ENCODE results near the gene PPFIBP2.

The PPFIBP2 gene

DNA sequence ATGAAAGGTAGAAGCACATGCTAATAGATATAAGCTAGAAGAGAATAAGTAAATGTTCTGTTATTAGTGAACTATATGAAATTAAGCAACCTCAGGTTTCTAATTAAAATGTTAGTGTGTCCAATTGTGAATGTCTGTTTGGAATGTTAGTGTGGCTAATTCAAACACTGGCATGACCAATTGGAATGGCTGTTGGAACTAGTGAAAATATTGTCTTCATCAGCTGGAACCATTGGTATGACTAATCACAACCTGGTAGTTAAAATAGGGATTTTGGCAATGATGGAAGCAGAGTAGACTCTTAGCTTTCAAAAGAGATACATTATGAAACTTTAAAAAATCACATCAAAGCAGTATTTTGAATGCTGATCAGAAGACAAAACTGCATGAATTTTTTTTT, 92.7 kb downstream of the PPFIBP2 start:
- H3K9ac ChIP-seq (ENCODE audit: low read length): no peak overlapping the region
- no peaks in the 10 kb centered on the region for H3K27me3 ChIP-seq (replicated peaks; ENCODE audit: control insufficient read depth, insufficient read depth, low read length)
- H3K9me3 ChIP-seq (ENCODE audit: control insufficient read depth, low read length): no peaks in the 10 kb centered on the region
- peaks cover 13% of the 10 kb centered on the region for H3K36me3 ChIP-seq (ENCODE audit: control insufficient read depth, insufficient read depth, low read length, severe bottlenecking)
- H3K4me1 ChIP-seq (ENCODE audit: control insufficient read depth, insufficient read depth, low read length): peaks cover 41% of the 10 kb centered on the region
- H3K4me3 ChIP-seq (ENCODE audit: low read length): no peak overlapping the region
- DNase-seq (ENCODE audit: low read depth): no peak

DNA sequence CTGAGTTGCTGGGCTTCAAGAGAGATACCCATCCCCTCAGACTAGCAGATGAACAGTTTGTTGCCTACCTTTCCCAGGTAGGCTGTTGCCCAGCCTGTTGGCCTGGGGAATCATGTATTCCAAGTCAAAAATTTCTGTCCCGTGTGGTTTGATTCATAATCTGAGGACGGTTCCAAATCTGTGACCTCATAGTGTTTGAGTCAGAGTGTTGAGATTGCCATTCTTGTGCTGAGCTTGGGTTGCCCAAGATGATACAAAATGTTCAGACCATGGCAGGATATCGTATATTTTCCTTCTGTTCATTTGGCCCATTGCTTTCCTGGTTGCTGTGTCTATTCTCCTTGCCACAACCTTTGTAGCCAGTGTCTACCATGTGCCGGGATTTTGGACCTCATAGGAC, 95.2 kb downstream of the PPFIBP2 start:
- no peaks in the 10 kb centered on the region for H3K9me3 ChIP-seq (ENCODE audit: control insufficient read depth, low read length)
- H3K27me3 ChIP-seq (replicated peaks; ENCODE audit: control insufficient read depth, insufficient read depth, low read length): no peaks in the 10 kb centered on the region
- no peak for DNase-seq (ENCODE audit: low read depth)
- H3K4me1 ChIP-seq (ENCODE audit: control insufficient read depth, insufficient read depth, low read length): peaks cover 24% of the 10 kb centered on the region
- peaks cover 15% of the 10 kb centered on the region for H3K36me3 ChIP-seq (ENCODE audit: control insufficient read depth, insufficient read depth, low read length, severe bottlenecking)
- H3K9ac ChIP-seq (ENCODE audit: low read length): no peak overlapping the region
- H3K4me3 ChIP-seq (ENCODE audit: low read length): no peak overlapping the region

GRCh38 chr11:7609521-7609920, 95.7 kb downstream of the PPFIBP2 start:
- DNase-seq (ENCODE audit: low read depth): peak; percentile 27
- no peaks in the 10 kb centered on the region for H3K27me3 ChIP-seq (replicated peaks; ENCODE audit: control insufficient read depth, insufficient read depth, low read length)
- no peak overlapping the region for H3K9ac ChIP-seq (ENCODE audit: low read length)
- peaks cover 24% of the 10 kb centered on the region for H3K4me1 ChIP-seq (ENCODE audit: control insufficient read depth, insufficient read depth, low read length)
- no peaks in the 10 kb centered on the region for H3K9me3 ChIP-seq (ENCODE audit: control insufficient read depth, low read length)
- H3K36me3 ChIP-seq (ENCODE audit: control insufficient read depth, insufficient read depth, low read length, severe bottlenecking): peaks cover 15% of the 10 kb centered on the region
- no peak overlapping the region for H3K4me3 ChIP-seq (ENCODE audit: low read length)

- no peak for DNase-seq (ENCODE audit: low read depth)
- Histone ChIP-seq H3K4me1 (ENCODE audit: control insufficient read depth, insufficient read depth, low read length) (peaks cover 18% of the 10 kb centered on the region), H3K36me3 (ENCODE audit: control insufficient read depth, insufficient read depth, low read length, severe bottlenecking) (peaks cover 15% of the 10 kb centered on the region), H3K9ac (ENCODE audit: low read length) (no peak overlapping the region), H3K9me3 (ENCODE audit: control insufficient read depth, low read length) (no peaks in the 10 kb centered on the region), H3K27me3 (replicated peaks; ENCODE audit: control insufficient read depth, insufficient read depth, low read length) (no peaks in the 10 kb centered on the region), H3K4me3 (ENCODE audit: low read length) (no peak overlapping the region)
Measured at GRCh38 chr11:7610393-7610792, 96.6 kb downstream of the PPFIBP2 start.

DNA sequence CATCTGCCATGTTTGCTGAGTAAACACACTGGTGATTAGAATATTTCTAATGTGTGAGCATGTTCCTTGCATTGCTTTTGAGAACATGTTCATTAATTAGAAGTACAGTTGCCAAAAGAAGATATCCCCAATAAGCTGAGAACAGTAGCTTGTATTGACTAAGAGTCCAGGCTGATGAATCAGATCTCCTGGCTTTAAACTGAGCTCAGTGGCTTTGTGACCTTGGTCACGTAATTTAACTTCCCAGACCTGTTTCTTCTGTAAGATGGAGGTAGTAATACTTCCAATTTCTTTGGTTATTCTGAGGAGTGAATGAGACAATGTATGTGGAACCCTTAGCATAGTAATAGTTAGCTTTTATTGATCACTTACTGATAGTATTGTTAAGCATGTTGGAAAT, 97.6 kb downstream of the PPFIBP2 start:
- Histone ChIP-seq H3K4me3 (ENCODE audit: low read length) (no peak overlapping the region), H3K36me3 (ENCODE audit: control insufficient read depth, insufficient read depth, low read length, severe bottlenecking) (peaks cover 15% of the 10 kb centered on the region), H3K4me1 (ENCODE audit: control insufficient read depth, insufficient read depth, low read length) (peaks cover 11% of the 10 kb centered on the region), H3K9ac (ENCODE audit: low read length) (no peak overlapping the region), H3K27me3 (replicated peaks; ENCODE audit: control insufficient read depth, insufficient read depth, low read length) (no peaks in the 10 kb centered on the region), H3K9me3 (ENCODE audit: control insufficient read depth, low read length) (no peaks in the 10 kb centered on the region)
- DNase-seq (ENCODE audit: low read depth): no peak

DNA sequence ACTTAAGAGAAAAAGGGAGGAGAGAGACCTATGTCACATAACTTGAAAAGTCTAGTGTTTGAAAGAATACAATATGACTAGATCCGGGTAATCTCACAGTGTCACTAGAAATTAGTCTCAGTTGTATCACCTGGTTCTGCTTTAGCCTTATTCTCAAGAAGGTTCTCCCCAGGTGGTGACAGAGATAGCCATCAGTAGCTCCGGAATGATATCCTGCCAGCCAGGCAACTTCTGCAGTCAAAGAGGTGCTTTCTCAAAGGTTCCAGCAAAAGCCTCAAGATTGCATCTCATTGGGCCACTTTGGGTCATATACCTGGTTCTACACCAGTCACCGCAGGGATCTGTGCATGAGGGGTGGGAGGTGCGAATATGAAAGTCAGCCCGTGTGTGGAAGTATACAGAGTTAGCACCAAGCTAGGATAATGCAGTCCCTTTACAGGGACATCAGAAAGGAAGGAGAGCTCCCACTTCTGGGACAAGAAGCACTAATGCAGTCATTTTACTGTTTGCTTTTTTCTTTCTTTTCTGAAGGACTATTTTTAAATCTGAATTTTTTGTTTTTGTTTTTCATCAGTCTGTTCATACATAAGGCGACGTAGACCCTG, 98.4 kb downstream of the PPFIBP2 start:
- no peak overlapping the region for H3K4me3 ChIP-seq (ENCODE audit: low read length)

DNA sequence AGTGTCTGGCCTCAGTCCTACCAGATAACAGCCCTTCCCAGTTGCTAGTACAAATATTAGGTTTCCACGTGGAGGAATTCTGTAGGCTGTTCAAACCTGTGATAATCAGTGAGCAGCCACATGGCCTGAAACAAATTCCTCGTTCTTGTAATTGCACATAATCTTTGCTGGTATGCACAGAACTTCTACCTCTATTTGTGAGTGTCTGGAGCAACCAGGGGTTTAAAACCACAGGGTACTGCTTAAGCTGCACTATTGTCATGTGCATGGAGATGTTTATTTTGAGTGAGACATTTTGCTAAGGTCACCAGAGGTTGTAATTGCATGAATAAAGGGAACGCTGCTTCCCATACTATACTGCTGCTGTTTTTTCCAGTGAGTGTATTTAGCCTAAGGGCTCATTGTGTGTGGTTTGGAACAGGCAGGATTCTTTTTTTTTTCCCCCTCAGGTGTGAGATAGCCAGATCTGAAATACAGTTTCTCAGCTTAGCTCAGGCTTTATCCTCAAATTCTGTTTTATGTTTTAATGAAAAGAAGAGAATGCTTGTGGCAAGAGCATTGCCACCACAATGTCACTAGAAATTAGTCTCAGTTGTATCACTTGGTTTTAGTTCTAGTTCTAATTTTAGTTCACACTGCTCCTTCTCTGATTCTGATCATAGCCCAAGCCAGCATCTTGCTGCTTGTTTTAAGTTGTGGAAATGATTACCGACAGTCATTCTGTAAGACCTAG, 99.0 kb downstream of the PPFIBP2 start:
- H3K36me3 ChIP-seq (ENCODE audit: control insufficient read depth, insufficient read depth, low read length, severe bottlenecking): peaks cover 15% of the 10 kb centered on the region
- H3K4me3 ChIP-seq (ENCODE audit: low read length): no peak overlapping the region
- no peaks in the 10 kb centered on the region for H3K9me3 ChIP-seq (ENCODE audit: control insufficient read depth, low read length)
- H3K27me3 ChIP-seq (replicated peaks; ENCODE audit: control insufficient read depth, insufficient read depth, low read length): no peaks in the 10 kb centered on the region
- DNase-seq (ENCODE audit: low read depth): peak; percentile 46
- no peak overlapping the region for H3K9ac ChIP-seq (ENCODE audit: low read length)
- H3K4me1 ChIP-seq (ENCODE audit: control insufficient read depth, insufficient read depth, low read length): peaks cover 11% of the 10 kb centered on the region

More for the DNA sequence above, 98.4 kb downstream of the PPFIBP2 start:
- Histone ChIP-seq H3K9me3 (ENCODE audit: control insufficient read depth, low read length) (no peaks in the 10 kb centered on the region), H3K9ac (ENCODE audit: low read length) (no peak overlapping the region), H3K36me3 (ENCODE audit: control insufficient read depth, insufficient read depth, low read length, severe bottlenecking) (peaks cover 15% of the 10 kb centered on the region), H3K4me1 (ENCODE audit: control insufficient read depth, insufficient read depth, low read length) (peaks cover 11% of the 10 kb centered on the region), H3K27me3 (replicated peaks; ENCODE audit: control insufficient read depth, insufficient read depth, low read length) (no peaks in the 10 kb centered on the region)
- DNase-seq (ENCODE audit: low read depth): no peak

- Histone ChIP-seq H3K9ac (ENCODE audit: low read length) (no peak overlapping the region), H3K4me1 (ENCODE audit: control insufficient read depth, insufficient read depth, low read length) (peaks cover 11% of the 10 kb centered on the region), H3K27me3 (replicated peaks; ENCODE audit: control insufficient read depth, insufficient read depth, low read length) (no peaks in the 10 kb centered on the region), H3K4me3 (ENCODE audit: low read length) (no peak overlapping the region), H3K36me3 (ENCODE audit: control insufficient read depth, insufficient read depth, low read length, severe bottlenecking) (peaks cover 15% of the 10 kb centered on the region), H3K9me3 (ENCODE audit: control insufficient read depth, low read length) (no peaks in the 10 kb centered on the region)
- no peak for DNase-seq (ENCODE audit: low read depth)
Measured at GRCh38 chr11:7613394-7613720, 99.6 kb downstream of the PPFIBP2 start.

DNA sequence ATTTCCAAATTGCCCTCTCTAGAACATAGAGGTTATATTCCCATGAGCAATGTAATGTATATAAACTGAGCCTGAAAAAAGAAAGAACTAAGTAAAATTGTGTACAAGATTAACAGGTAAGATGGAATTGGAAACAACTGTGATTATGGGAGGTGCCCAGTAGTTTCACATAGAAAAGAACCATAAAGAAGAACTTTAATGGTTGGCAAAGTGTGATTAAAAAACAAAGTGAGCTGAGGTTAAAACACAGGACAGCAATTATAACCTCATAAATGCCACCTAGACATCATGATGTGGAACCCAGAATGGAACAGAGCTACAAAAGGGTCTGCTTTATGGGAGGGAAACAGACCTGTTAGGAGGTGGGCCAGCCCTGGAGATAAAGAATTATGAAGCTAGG, 100.9 kb downstream of the PPFIBP2 start:
- H3K4me1 ChIP-seq (ENCODE audit: control insufficient read depth, insufficient read depth, low read length): peaks cover under 1% of the 10 kb centered on the region
- no peaks in the 10 kb centered on the region for H3K9me3 ChIP-seq (ENCODE audit: control insufficient read depth, low read length)
- no peak overlapping the region for H3K4me3 ChIP-seq (ENCODE audit: low read length)
- H3K27me3 ChIP-seq (replicated peaks; ENCODE audit: control insufficient read depth, insufficient read depth, low read length): no peaks in the 10 kb centered on the region
- H3K9ac ChIP-seq (ENCODE audit: low read length): no peak overlapping the region
- no peak for DNase-seq (ENCODE audit: low read depth)
- H3K36me3 ChIP-seq (ENCODE audit: control insufficient read depth, insufficient read depth, low read length, severe bottlenecking): peaks cover 15% of the 10 kb centered on the region

DNA sequence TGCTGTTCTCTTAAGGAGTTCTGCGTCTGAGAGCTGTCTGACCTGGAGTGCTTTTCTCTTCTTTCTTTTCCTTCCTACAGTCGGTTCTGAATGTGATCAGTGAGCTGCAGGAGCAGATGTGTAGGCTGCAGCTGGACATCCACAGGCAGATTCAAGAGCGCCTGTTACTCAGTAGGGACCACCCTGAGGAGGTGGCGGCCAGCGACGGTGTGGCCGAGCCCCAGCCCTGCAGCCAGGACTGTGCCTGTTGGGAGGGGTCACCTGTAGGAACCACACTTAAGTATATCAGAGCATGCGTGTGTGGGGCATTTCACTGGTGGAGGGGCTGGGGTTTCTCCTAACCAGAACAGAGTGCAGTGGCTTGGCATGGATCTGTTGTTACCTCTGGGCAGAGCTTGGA, 103.2 kb downstream of the PPFIBP2 start:
- H3K4me1 ChIP-seq (ENCODE audit: control insufficient read depth, insufficient read depth, low read length): no peaks in the 10 kb centered on the region
- no peak for DNase-seq (ENCODE audit: low read depth)
- H3K9me3 ChIP-seq (ENCODE audit: control insufficient read depth, low read length): no peaks in the 10 kb centered on the region
- H3K4me3 ChIP-seq (ENCODE audit: low read length): no peak overlapping the region
- peaks cover 9% of the 10 kb centered on the region for H3K36me3 ChIP-seq (ENCODE audit: control insufficient read depth, insufficient read depth, low read length, severe bottlenecking)
- H3K27me3 ChIP-seq (replicated peaks; ENCODE audit: control insufficient read depth, insufficient read depth, low read length): no peaks in the 10 kb centered on the region
- no peak overlapping the region for H3K9ac ChIP-seq (ENCODE audit: low read length)

GRCh38 chr11:7619322-7619721, 105.5 kb downstream of the PPFIBP2 start:
- no peak for DNase-seq (ENCODE audit: low read depth)
- no peaks in the 10 kb centered on the region for H3K27me3 ChIP-seq (replicated peaks; ENCODE audit: control insufficient read depth, insufficient read depth, low read length)
- H3K9ac ChIP-seq (ENCODE audit: low read length): no peak overlapping the region
- no peak overlapping the region for H3K4me3 ChIP-seq (ENCODE audit: low read length)
- H3K9me3 ChIP-seq (ENCODE audit: control insufficient read depth, low read length): no peaks in the 10 kb centered on the region
- peaks cover 12% of the 10 kb centered on the region for H3K36me3 ChIP-seq (ENCODE audit: control insufficient read depth, insufficient read depth, low read length, severe bottlenecking)
- no peaks in the 10 kb centered on the region for H3K4me1 ChIP-seq (ENCODE audit: control insufficient read depth, insufficient read depth, low read length)

DNA sequence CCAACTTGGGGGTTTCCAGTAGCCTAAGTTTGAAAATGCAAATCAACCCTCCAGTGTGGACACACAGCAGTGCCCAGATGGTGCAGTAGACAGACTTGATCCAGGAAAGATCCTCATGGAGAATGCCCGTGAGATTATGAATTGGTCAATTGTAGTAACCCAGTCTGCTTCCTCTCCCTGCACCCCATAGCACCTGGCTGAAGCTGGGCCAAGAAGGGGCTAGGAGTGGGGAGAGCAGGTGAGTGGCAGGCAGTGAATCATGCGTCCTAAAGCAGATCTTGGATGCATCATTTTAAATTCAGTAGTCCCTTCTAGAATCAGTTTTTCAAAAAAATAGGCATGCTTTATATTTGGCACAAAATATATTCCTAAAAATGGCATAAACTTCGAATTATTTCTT, 107.3 kb downstream of the PPFIBP2 start:
- no peak for DNase-seq (ENCODE audit: low read depth)
- H3K4me1 ChIP-seq (ENCODE audit: control insufficient read depth, insufficient read depth, low read length): no peaks in the 10 kb centered on the region
- H3K27me3 ChIP-seq (replicated peaks; ENCODE audit: control insufficient read depth, insufficient read depth, low read length): no peaks in the 10 kb centered on the region
- H3K4me3 ChIP-seq (ENCODE audit: low read length): no peak overlapping the region
- no peaks in the 10 kb centered on the region for H3K9me3 ChIP-seq (ENCODE audit: control insufficient read depth, low read length)
- peaks cover 25% of the 10 kb centered on the region for H3K36me3 ChIP-seq (ENCODE audit: control insufficient read depth, insufficient read depth, low read length, severe bottlenecking)
- H3K9ac ChIP-seq (ENCODE audit: low read length): no peak overlapping the region

Data from adipocyte (in vitro differentiated cells).